Activated naive CD8-positive, alpha-beta T cell treated with anti-CD3 and anti-CD28 coated beads, Interleukin-2, amount 10 ng/mL, durations not matched to agents 7 days and 5 days (primary cell): ENCODE data around the gene RELCH. TPM values are rescaled to one million over a fixed set of nuclear protein-coding genes. Genes with fewer than 3 reads are reported as not detected.

Experiments
- ATAC-seq: fragments of 150-1000 bp; cut with Tn5 transposase; one replicate; pipeline ENCODE4 v1.10.0; 2021; ENCODE audit warnings: low read depth, moderate library complexity
- POLR2A ChIA-PET: fragments of 350-600 bp; sonication (Branson Sonifier 250); formaldehyde crosslinking; loops from one replicate; lab custom pipeline; 2021; ENCODE audit warnings: antibody characterized with exemption; lab: Charles Lee
- DNase-seq: peaks from one replicate; pipeline ENCODE4 v3.0.0; 2021
- H3K27ac Mint-ChIP-seq: one replicate; pipeline ENCODE4 v1.8.0; 2022; ENCODE audit warnings: mild to moderate bottlenecking, mixed read lengths
- H3K27me3 Mint-ChIP-seq: one replicate; pipeline ENCODE4 v1.8.0; 2022; ENCODE audit warnings: mild to moderate bottlenecking, moderate library complexity, mixed read lengths
- H3K36me3 Mint-ChIP-seq: one replicate; pipeline ENCODE4 v1.8.0; 2021; ENCODE audit warnings: mild to moderate bottlenecking, mixed read lengths
- H3K4me1 Mint-ChIP-seq: one replicate; pipeline ENCODE4 v1.8.0; 2021; ENCODE audit warnings: mixed read lengths
- H3K4me3 Mint-ChIP-seq: one replicate; pipeline ENCODE4 v1.8.0; 2022; ENCODE audit warnings: mild to moderate bottlenecking, moderate library complexity, mixed read lengths
- H3K9me3 Mint-ChIP-seq: one replicate; pipeline ENCODE4 v1.8.0; 2021; ENCODE audit warnings: mixed read lengths
- total RNA-seq, 2 experiments: library from RNA; stranded (reverse); gene quantifications; one replicate each; pipeline ENCODE4 v1.2.3, GENCODE V29; 2021

RELCH gene
- total RNA-seq, 2 experiments from 2014 or later = 42.9 to 46.3 TPM

DNA sequence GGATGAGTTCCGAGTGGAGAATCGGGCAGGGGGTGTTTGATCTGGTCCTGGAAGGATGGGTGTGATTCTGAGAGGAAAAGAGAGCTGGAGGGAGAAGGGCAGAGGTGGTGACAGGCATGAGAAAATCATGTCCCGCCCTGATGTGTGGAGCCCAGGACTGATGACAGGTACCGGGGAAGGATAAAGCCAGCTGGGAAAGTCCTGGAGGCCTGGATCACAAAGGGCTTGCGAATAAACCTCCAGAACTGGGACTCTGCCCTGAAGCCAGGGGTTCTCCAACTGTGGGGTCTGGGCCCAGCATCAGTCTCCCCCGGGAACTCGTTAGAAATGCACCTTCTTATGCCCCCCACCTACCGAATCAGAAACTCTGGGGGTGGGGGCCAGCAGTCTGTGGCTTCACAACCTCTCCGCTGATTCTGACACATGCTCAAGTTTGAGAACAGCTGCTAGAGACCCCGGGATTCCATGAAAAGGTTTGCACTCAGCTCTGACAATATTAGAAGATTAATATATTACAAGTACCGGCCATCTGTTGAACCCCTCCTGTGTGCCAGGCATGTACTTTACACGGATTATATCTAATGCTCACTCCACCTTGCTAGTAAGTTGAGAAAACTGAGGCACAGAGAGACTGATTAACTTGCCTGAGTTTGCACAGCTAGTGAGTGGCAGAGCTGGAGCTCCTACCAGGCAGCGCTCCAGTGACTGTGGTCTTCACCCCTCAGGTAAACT lies 146.1 kb downstream of the RELCH start:
- no peak overlapping the region for H3K4me3 Mint-ChIP-seq
- peaks cover under 1% of the 10 kb centered on the region for H3K27me3 Mint-ChIP-seq
- POLR2A ChIA-PET = no interaction called here

DNA sequence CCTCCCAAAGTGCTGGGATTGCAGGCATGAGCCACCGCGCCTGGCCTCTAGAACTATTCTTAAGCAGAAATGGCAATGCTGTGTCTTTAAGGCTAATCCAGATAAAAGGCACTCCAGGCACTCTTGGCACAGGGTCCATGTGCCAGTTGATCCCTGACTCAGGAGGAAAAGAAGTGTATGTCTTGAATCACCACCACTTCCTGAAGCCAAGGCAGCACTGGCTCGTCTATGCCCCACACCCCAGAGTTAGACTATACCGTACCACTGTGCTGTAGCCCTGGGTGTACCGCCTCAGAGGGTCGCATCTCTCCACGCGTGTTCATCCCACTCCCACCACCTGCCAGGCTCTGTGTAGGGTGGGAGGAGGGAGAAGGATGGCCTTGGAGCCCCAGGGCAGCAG lies 147.1 kb downstream of the RELCH start:
- POLR2A ChIA-PET = no interaction called here
- H3K4me3 Mint-ChIP-seq = no peak overlapping the region
- H3K27me3 Mint-ChIP-seq = no peaks in the 10 kb centered on the region
- H3K4me1 Mint-ChIP-seq = peaks cover 26% of the 10 kb centered on the region
- DNase-seq (no peak), ATAC-seq (no peak)
- no peak overlapping the region for H3K27ac Mint-ChIP-seq
- no peaks in the 10 kb centered on the region for H3K36me3 Mint-ChIP-seq
- H3K9me3 Mint-ChIP-seq = no peaks in the 10 kb centered on the region

More for the DNA sequence above, 146.1 kb downstream of the RELCH start:
- Mint-ChIP-seq H3K4me1 (peaks cover 32% of the 10 kb centered on the region), H3K9me3 (no peaks in the 10 kb centered on the region), H3K36me3 (no peaks in the 10 kb centered on the region), H3K27ac (no peak overlapping the region)
- DNase-seq (no peak), ATAC-seq (no peak)

DNA sequence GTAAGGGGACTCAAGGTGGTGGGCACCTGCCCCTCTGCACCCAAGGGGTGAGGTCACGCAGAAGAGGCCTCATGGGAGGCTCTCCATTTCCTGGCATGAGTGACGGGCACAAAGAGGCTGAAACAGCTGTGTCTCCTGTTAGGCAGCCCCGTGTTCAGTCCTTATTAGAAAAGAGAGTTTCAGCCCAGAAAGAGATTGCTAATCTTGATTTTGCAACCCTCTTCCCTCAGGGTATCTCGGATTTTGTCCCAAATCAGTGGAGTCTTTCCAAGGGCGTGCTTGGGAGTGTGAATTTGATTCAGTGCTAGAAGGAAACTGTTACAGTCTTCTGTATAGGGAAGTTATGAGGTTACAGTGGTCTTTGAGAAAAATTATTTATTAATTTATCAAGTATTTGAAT lies 148.4 kb downstream of the RELCH start:
- Mint-ChIP-seq H3K9me3 (no peaks in the 10 kb centered on the region), H3K36me3 (no peaks in the 10 kb centered on the region), H3K4me3 (no peak overlapping the region), H3K27ac (no peak overlapping the region), H3K27me3 (peaks cover 5% of the 10 kb centered on the region), H3K4me1 (peaks cover 12% of the 10 kb centered on the region)
- ATAC-seq = no peak
- DNase-seq = no peak
- POLR2A ChIA-PET = no interaction called here

DNA sequence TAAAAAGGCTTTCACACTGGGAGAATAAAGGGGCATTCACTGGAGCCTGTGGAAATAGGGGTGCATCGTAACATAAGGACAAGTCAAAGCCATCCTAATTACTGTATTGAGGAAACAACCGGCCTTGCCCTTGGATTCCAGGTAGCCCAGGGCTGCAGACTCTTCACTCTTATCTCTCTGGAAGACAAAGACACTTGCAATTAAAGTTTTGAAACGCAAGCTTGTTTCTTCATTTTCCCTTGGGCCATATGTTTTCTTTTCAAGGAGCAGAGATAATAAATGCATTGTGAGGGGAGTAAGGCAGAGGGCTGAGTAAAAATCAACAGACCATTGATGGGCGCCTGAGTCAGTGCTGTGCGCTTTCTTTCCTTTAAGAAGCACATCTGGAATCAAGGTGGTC lies 149.6 kb downstream of the RELCH start:
- Mint-ChIP-seq H3K4me1 (peaks cover 4% of the 10 kb centered on the region), H3K9me3 (no peaks in the 10 kb centered on the region), H3K36me3 (no peaks in the 10 kb centered on the region), H3K27me3 (peaks cover 5% of the 10 kb centered on the region), H3K4me3 (no peak overlapping the region), H3K27ac (no peak overlapping the region)
- POLR2A ChIA-PET = no interaction called here
- DNase-seq = no peak
- no peak for ATAC-seq

DNA sequence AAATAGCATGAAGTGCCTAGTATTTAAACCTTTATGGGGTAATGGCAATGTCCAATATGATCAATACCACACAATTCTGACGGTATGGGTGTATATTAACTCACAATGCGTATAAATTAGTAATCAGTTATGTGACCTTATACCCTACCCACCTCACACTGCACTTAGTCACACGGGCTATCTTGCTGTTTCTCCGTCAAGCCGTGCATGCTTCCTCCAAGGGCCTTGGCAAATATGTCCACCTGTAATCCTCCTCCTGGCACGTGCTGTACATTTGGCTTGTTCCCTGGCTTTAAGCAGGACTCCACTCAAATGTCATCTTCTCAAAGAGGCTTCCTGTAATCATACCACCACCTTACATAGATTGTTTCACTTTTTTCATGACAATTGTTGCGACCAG lies 150.3 kb downstream of the RELCH start:
- Mint-ChIP-seq H3K27ac (no peak overlapping the region), H3K36me3 (no peaks in the 10 kb centered on the region), H3K4me3 (no peak overlapping the region), H3K9me3 (no peaks in the 10 kb centered on the region), H3K4me1 (no peaks in the 10 kb centered on the region), H3K27me3 (peaks cover 5% of the 10 kb centered on the region)
- no peak for DNase-seq
- no peak for ATAC-seq
- POLR2A ChIA-PET = no interaction called here

DNA sequence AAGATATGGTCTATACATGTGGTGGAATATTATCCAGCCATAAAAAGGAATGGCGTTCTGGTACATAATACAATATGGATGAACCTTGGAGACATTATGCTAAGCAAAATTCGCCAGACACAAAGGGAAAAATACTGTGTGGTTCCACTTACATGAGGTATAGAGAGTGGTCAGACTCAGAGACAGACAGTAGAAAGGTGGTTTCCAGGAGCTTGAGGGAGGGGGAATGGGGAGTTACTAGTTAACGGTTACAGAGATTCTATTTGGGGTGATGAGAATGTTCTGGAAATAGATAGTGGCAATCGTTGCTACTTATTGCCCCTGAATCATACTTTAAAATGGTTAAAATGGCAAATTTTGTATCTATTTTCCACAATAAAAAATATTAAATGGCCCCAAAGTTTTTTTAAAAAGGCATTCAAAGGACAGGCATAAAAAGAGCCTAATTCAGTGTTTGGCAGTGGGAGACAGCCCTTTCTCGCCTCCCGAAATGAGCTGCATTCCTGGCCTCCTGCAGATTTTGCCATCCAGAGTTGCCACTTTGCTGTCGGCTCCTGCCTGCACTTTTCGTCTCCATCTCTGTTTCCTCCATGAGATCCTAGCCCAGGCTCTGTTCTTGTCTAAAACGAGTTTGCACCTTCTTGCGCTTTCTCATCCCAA lies 151.5 kb downstream of the RELCH start:
- Mint-ChIP-seq H3K4me3 (no peak overlapping the region), H3K27me3 (peaks cover 10% of the 10 kb centered on the region), H3K27ac (no peak overlapping the region), H3K9me3 (no peaks in the 10 kb centered on the region), H3K4me1 (no peaks in the 10 kb centered on the region), H3K36me3 (no peaks in the 10 kb centered on the region)
- DNase-seq = no peak
- POLR2A ChIA-PET = no interaction called here
- ATAC-seq = no peak

DNA sequence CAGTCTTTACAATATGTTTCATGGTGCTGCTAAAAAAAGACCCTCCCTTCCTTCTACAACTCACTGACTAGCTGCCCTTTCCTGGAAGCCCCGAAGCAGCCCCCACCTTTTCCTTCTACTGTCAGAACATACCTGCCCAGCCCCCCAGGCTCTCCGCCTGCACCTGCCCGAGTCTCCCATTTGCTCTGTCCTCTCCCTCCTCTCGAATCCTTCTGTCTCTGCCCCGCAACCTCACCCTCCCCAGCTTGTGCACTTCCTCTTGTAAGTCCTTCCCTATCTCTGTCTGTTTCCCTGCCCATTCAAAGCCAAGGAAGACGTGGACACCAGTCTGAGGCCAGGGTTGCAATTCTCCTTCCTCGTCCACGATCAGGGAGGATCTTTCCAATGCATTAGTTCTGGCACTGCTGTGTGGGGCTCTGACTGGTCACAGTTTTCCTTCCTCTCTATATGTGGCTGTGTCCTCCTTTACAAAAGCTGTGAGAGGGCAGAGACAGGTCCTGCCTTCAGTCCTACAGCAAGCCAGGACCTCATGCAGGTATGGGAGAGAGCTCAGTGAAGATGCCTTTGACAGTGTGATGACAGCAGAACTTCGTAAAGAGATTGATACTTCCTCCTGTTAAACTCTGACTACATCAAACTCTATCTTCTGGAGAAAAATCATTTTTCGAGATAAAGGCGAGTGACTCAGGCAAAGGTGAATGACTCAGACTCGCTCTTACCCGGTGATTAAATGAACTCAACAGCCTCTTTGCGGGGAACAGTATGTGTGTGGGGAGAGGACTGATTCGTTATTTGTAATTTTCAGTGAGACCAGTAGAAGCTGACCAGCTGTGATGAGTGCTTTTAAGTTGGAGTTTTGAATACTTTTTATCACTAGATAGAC lies 152.3 kb downstream of the RELCH start:
- Mint-ChIP-seq H3K9me3 (no peaks in the 10 kb centered on the region), H3K27me3 (peaks cover 11% of the 10 kb centered on the region), H3K4me3 (no peak overlapping the region), H3K36me3 (no peaks in the 10 kb centered on the region), H3K27ac (no peak overlapping the region), H3K4me1 (no peaks in the 10 kb centered on the region)
- ATAC-seq = no peak
- no peak for DNase-seq
- POLR2A ChIA-PET = no interaction called here

DNA sequence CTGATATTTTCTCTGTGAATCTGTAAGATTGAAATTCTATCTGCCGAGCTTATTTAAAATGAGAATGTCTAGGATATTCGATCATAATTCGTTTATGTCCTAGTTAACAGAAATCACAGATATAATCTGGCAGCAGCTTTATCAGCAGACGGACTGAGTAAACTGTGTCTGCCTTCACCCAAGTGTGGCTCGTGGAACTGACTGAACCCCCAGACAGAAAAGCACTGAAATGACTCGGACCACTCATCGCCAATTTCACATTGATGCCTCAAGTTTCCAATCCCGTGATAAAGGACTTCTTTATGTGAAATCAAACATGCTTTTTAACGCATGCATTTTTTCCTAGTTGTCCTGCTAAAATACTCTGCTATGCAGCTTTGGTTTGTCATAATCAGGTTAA lies 153.9 kb downstream of the RELCH start:
- no peak overlapping the region for H3K27ac Mint-ChIP-seq
- H3K4me1 Mint-ChIP-seq = no peaks in the 10 kb centered on the region
- H3K27me3 Mint-ChIP-seq = peaks cover 14% of the 10 kb centered on the region
- H3K9me3 Mint-ChIP-seq = no peaks in the 10 kb centered on the region
- ATAC-seq (no peak), DNase-seq (no peak)
- H3K4me3 Mint-ChIP-seq = no peak overlapping the region
- no peaks in the 10 kb centered on the region for H3K36me3 Mint-ChIP-seq
- POLR2A ChIA-PET = interaction anchor here (0.7 kb wide), 1 partner anchor 121 kb away, joined by 3 read pairs; no protein-coding TSS in a partner anchor

DNA sequence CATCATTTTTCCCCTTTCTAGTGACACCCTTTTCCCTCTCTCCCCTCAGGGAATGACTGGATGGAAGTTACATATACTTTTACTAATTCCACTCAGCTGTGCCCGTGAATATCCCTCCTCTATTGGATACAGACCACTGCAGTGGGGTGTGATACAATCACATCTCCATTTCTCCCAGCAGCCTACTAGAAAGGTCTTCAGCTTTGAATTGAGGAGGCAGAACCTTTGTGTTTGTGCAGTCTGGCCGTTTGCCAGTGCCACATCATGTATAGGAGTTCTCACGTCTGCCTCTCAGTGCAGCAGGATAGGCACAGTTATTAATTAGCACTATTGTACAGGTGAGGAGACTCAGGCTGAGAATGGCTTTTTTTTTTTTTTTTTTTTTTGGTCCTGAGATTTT lies 154.4 kb downstream of the RELCH start:
- no peak for DNase-seq
- Mint-ChIP-seq H3K27ac (no peak overlapping the region), H3K4me3 (no peak overlapping the region), H3K27me3 (peaks cover 14% of the 10 kb centered on the region), H3K36me3 (no peaks in the 10 kb centered on the region), H3K4me1 (no peaks in the 10 kb centered on the region), H3K9me3 (no peaks in the 10 kb centered on the region)
- POLR2A ChIA-PET = no interaction called here
- no peak for ATAC-seq

DNA sequence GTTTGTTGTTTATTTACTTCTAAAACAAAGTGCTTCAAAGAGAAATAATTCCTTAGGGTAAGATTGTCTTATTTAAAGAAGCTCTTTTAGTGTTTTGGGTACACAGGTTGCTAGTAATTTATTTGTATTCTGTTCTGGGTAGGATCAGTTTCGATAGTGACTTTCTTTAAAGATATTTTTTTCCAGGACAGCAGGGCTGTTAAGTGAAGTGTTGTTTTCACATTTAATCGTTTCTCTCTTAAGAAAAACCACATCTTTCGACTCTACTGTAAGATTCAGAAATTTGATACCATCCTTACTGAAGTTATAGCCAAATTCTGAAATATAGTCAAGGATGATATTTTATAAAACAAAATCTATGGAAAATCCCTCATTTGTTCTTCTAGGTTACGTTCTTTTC lies 155.8 kb downstream of the RELCH start:
- DNase-seq (no peak), ATAC-seq (no peak)
- Mint-ChIP-seq H3K4me3 (no peak overlapping the region), H3K36me3 (no peaks in the 10 kb centered on the region), H3K4me1 (peaks cover 7% of the 10 kb centered on the region), H3K27me3 (peaks cover 17% of the 10 kb centered on the region), H3K9me3 (no peaks in the 10 kb centered on the region), H3K27ac (no peak overlapping the region)
- POLR2A ChIA-PET = interaction anchor here (0.6 kb wide), 1 partner anchor 169 kb away, joined by 3 read pairs; no protein-coding TSS in a partner anchor

DNA sequence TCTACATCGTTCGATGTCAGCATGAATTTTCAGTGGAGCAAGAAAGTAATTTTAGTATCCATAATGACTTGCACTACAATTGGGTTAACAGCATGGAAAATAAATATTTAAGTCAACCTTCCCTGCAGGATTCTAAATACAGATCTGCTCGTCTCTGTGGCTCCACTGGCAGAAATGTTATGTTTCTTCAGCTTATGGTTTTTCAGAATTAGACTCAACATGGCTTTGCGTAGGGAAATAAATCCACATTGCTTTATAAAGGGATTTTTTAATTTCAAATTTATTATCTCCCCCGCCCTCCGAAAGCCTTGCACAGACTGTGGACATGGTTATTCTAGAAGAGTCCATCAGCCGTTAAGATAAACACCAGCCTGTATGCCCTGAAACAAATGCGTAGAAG lies 156.3 kb downstream of the RELCH start:
- no peak for ATAC-seq
- DNase-seq = no peak
- POLR2A ChIA-PET = interaction anchor here (0.6 kb wide), 1 partner anchor 169 kb away, joined by 3 read pairs; no protein-coding TSS in a partner anchor
- Mint-ChIP-seq H3K4me1 (peaks cover 7% of the 10 kb centered on the region), H3K27me3 (peaks cover 17% of the 10 kb centered on the region), H3K9me3 (no peaks in the 10 kb centered on the region), H3K36me3 (peaks cover 2% of the 10 kb centered on the region), H3K4me3 (no peak overlapping the region), H3K27ac (no peak overlapping the region)

DNA sequence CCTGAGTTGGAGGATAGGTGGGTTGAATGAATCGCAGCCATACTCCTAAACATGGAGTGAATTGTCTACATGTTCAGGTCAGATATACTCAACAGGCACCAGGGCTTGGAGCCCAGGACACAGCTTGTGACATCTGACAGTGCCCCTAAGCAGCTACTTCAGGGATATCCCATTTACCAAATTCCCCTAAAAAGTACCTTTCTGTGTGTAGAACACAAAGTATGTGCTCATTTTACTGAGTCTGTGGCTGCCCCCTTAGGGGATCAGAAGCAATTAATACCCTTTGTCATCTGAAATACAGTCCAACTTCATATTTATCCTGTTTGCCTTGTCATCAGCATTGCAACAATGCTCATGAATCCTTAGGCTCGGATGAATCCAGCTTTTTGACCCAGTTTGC lies 158.9 kb downstream of the RELCH start:
- H3K9me3 Mint-ChIP-seq = no peaks in the 10 kb centered on the region
- H3K4me3 Mint-ChIP-seq = no peak overlapping the region
- POLR2A ChIA-PET = no interaction called here
- no peak for ATAC-seq
- peaks cover 2% of the 10 kb centered on the region for H3K36me3 Mint-ChIP-seq
- no peak overlapping the region for H3K27ac Mint-ChIP-seq
- H3K4me1 Mint-ChIP-seq = peaks cover 11% of the 10 kb centered on the region
- H3K27me3 Mint-ChIP-seq = peaks cover 12% of the 10 kb centered on the region
- no peak for DNase-seq

DNA sequence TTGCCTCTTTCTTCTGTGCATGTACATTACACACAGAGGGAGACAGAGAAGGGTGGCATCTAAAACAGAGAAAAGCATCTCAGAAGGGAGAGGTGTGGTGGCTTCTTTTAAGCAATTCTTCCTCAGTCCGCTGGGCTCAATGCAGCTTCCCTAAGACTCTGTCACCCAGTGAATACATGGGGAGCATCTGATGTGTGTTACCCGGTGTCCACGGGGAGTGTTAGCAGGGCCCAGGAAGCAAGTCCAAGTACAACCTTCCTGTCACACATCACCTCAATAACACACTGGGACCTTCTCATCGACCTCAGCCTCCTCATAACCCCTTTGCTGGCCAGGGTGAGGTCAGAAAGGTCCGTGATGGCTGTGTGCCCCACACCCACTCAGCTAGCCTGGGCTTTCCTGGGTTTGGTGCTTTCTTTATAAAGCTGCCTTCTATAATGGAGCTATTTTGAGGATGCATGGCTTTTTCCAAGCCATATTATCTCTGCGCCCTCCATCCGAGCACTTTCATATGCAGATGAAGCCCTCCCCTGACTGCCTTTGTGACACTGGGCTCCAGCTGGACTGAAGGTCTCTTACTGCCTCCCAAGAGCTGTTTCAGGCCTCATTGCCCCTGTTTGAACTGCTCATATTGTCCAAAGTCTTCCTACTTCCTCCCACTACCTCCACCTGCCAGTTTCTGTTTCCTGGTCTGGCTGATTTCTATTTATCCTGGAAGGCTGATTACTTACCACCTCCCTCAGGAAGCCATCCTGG lies 159.5 kb downstream of the RELCH start:
- no peak overlapping the region for H3K4me3 Mint-ChIP-seq
- DNase-seq (no peak), ATAC-seq (no peak)
- H3K27ac Mint-ChIP-seq = no peak overlapping the region
- POLR2A ChIA-PET = no interaction called here
- peaks cover 12% of the 10 kb centered on the region for H3K27me3 Mint-ChIP-seq
- H3K4me1 Mint-ChIP-seq = peaks cover 11% of the 10 kb centered on the region
- H3K9me3 Mint-ChIP-seq = no peaks in the 10 kb centered on the region
- H3K36me3 Mint-ChIP-seq = peaks cover 2% of the 10 kb centered on the region
